Keratinocyte (primary cell): ENCODE results near the gene CNTROB. TPM values are rescaled to one million over a fixed set of nuclear protein-coding genes. Genes with fewer than 3 reads are reported as not detected.

Source experiments
- DNase-seq: peaks from one replicate; pipeline ENCODE4 v3.0.0-alpha.2; 2011; ENCODE audit warnings: low read depth, missing footprints, low spot score
- FAIRE-seq: peaks from 2 replicates; lab custom pipeline; 2011; peaks lifted over from hg19 to GRCh38; lab: Jason Lieb, UNC
- H2AFZ ChIP-seq: 2 replicates; pipeline ENCODE4 v1.6.0; 2012; ENCODE audit warnings: low read length, control low read depth, inconsistent platforms; ENCODE audit not compliant: control insufficient read depth
- H3K27ac ChIP-seq: 2 replicates; pipeline ENCODE4 v1.5.1; 2011; ENCODE audit warnings: low read length; ENCODE audit not compliant: control insufficient read depth, insufficient read depth
- H3K27me3 ChIP-seq: 3 replicates; pipeline ENCODE4 v1.6.0; 2011; ENCODE audit warnings: low read length; ENCODE audit not compliant: control insufficient read depth, insufficient read depth; ENCODE audit errors: extremely low read depth
- H3K36me3 ChIP-seq, 2 experiments: 2 replicates in 1 of 2; 3 replicates in 1 of 2; pipeline ENCODE4 v1.5.1; 2011; ENCODE audit warnings: low read length in 2 of 2, mild to moderate bottlenecking in 1 of 2; ENCODE audit not compliant: control insufficient read depth in 2 of 2, insufficient read depth in 2 of 2; ENCODE audit errors: extremely low read depth in 1 of 2
- H3K4me1 ChIP-seq: 3 replicates; pipeline ENCODE4 v1.5.1; 2011; ENCODE audit warnings: low read length; ENCODE audit not compliant: control insufficient read depth, insufficient read depth; ENCODE audit errors: extremely low read depth
- H3K4me2 ChIP-seq: 3 replicates; pipeline ENCODE4 v1.6.0; 2011; ENCODE audit warnings: low read depth, low read length; ENCODE audit not compliant: control insufficient read depth, insufficient read depth; ENCODE audit errors: extremely low read depth
- H3K4me3 ChIP-seq, 3 experiments: fragments of 200-600 bp in 1 of 3; sonication (generic) in 1 of 3; 2 replicates in 2 of 3; 3 replicates in 1 of 3; pipeline ENCODE4 v1.5.1; 2011 to 2016; ENCODE audit warnings: low read length in 3 of 3, mild to moderate bottlenecking in 3 of 3, control low read depth in 2 of 3, inconsistent platforms in 1 of 3, low read depth in 1 of 3, mixed read lengths in 1 of 3, mixed run types in 1 of 3, moderate library complexity in 1 of 3; ENCODE audit not compliant: control insufficient read depth in 2 of 3, insufficient read depth in 2 of 3; ENCODE audit errors: extremely low read depth in 1 of 3
- H3K79me2 ChIP-seq: 2 replicates; pipeline ENCODE4 v1.6.0; 2012; ENCODE audit warnings: low read length; ENCODE audit not compliant: control insufficient read depth, insufficient read depth
- H3K9ac ChIP-seq: 3 replicates; pipeline ENCODE4 v1.6.0; 2011; ENCODE audit warnings: low read length; ENCODE audit not compliant: control insufficient read depth, insufficient read depth; ENCODE audit errors: extremely low read depth
- H3K9me1 ChIP-seq: 3 replicates; pipeline ENCODE4 v1.6.0; 2011; ENCODE audit warnings: low read length; ENCODE audit not compliant: control insufficient read depth, insufficient read depth; ENCODE audit errors: extremely low read depth
- H3K9me3 ChIP-seq: 2 replicates; pipeline ENCODE4 v1.5.1; 2012; ENCODE audit warnings: low read depth, low read length; ENCODE audit not compliant: control insufficient read depth
- H4K20me1 ChIP-seq: 3 replicates; pipeline ENCODE4 v1.6.0; 2011; ENCODE audit warnings: low read length; ENCODE audit not compliant: control insufficient read depth, insufficient read depth; ENCODE audit errors: extremely low read depth
- EZH2 ChIP-seq: IDR thresholded peaks from one replicate; pipeline ENCODE4 v1.6.1; 2012; ENCODE audit warnings: inconsistent platforms, mild to moderate bottlenecking, low read length, moderate library complexity
- dilution Hi-C: fragments of 300-500 bp; cut with MboI; formaldehyde crosslinking; loops from one replicate; pipeline ENCODE4 v1.7.0; 2020; ENCODE audit warnings: low sequenced_read_pairs; ENCODE audit not compliant: extremely low pct_ligation_motif_present
- polyA minus RNA-seq, 3 experiments: library from RNA; depleted of rRNA, polyadenylated mRNA; stranded (reverse); fragments of >200 nt; gene quantifications; 1 replicate in 1 of 3; 2 replicates in 1 of 3; 3 replicates in 1 of 3; pipeline ENCODE4 v1.2.3, GENCODE V29; 2011
- polyA plus RNA-seq, 5 experiments: library from polyadenylated mRNA; depleted of rRNA in 3 of 5; stranded (reverse) in 3 of 5; stranded (forward) in 1 of 5; unstranded in 1 of 5; fragments of >200 nt; gene quantifications; 1 replicate in 1 of 5; 2 replicates in 3 of 5; 3 replicates in 1 of 5; pipeline versions ENCODE4 v1.2.1 to v1.2.3, GENCODE V29; 2011 to 2012; ENCODE audit warnings: missing spikeins in 2 of 5, low read depth in 1 of 5, low replicate concordance in 1 of 5
- TF ChIP-seq, protein P1 (sequence below), 3 experiments: IDR thresholded peaks in 1 of 3; conservative IDR thresholded peaks in 1 of 3; optimal IDR thresholded peaks in 1 of 3; 2 replicates in 2 of 3; 3 replicates in 1 of 3; pipeline versions ENCODE3 to v1.5.1; 2011; ENCODE audit warnings: low read length in 3 of 3, mild to moderate bottlenecking in 3 of 3, moderate library complexity in 2 of 3, control low read depth in 1 of 3, inconsistent platforms in 1 of 3; ENCODE audit not compliant: insufficient read depth in 2 of 3; ENCODE audit errors: extremely low read depth in 1 of 3

The CNTROB gene, protein sequence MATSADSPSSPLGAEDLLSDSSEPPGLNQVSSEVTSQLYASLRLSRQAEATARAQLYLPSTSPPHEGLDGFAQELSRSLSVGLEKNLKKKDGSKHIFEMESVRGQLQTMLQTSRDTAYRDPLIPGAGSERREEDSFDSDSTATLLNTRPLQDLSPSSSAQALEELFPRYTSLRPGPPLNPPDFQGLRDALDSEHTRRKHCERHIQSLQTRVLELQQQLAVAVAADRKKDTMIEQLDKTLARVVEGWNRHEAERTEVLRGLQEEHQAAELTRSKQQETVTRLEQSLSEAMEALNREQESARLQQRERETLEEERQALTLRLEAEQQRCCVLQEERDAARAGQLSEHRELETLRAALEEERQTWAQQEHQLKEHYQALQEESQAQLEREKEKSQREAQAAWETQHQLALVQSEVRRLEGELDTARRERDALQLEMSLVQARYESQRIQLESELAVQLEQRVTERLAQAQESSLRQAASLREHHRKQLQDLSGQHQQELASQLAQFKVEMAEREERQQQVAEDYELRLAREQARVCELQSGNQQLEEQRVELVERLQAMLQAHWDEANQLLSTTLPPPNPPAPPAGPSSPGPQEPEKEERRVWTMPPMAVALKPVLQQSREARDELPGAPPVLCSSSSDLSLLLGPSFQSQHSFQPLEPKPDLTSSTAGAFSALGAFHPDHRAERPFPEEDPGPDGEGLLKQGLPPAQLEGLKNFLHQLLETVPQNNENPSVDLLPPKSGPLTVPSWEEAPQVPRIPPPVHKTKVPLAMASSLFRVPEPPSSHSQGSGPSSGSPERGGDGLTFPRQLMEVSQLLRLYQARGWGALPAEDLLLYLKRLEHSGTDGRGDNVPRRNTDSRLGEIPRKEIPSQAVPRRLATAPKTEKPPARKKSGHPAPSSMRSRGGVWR
- polyA plus RNA-seq (17.4 to 20.5 TPM (median 17.4 TPM) in 3 replicates), polyA minus RNA-seq (18.7 to 28.8 TPM (median 23.0 TPM) in 3 replicates)
- polyA plus RNA-seq (2011; ENCODE audit: low read depth): 14.3 TPM
- polyA plus RNA-seq (2011; cell fraction: cytosol; rRNA removed): 11.0 and 12.7 TPM in 2 replicates
- polyA plus RNA-seq (2011; cell fraction: nucleus; rRNA removed): 63.2 and 66.1 TPM in 2 replicates
- 16.1 and 17.1 TPM in 2 replicates for polyA plus RNA-seq (2012; ENCODE audit: low replicate concordance)
- 12.9 TPM for polyA minus RNA-seq (2011; cell fraction: cytosol; rRNA and poly(A)+ RNA removed)
- polyA minus RNA-seq (2011; cell fraction: nucleus; rRNA and poly(A)+ RNA removed): 17.4 and 17.8 TPM in 2 replicates

DNA sequence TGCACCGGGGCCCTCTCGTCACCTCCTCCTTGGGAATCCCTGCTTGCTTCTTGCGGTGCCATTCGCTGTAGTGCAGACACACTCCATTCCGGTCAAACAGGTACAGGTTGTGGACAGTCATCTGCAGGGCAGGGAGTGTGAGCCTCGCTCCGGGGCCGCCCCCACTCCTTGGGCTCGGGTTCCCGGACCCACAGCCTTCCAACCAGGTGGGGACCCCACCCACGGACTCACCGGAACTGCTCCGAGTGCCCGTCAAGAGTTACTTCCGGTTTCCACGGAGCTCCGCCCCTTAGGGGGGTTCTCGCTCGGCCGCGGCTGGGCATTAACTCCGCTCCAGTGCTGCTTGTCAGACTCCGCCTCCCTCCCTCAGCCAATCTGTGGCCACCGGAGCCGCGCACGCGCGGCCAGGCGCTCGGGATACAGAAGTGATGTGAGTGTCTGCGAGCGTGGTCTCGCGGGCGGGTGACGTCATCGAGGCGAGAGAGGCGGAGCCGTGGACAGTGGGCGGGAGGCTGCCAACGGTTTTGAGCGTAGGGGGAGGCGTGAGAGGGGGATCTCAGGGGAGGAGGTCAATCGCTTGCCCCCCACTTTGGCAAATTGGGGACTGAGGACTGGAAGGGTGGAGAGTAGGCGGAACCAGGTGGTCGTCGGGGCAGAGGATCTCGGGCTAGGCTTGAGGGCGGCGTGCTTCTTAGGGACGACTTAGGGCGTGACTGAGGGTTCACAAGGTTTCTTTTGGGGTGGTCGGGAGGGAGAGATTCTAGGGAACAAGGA lies at the start of gene CNTROB, which contains the start of gene TRAPPC1:
Gene CNTROB (plus strand): TSS at position 498 of the 774 bp plus-strand sequence. CDS start 874 bp downstream, outside the sequence.
Gene TRAPPC1 (minus strand): TSS at position 238 of the 774 bp plus-strand sequence. CDS start 117 bp downstream, at position 121.
- Histone ChIP-seq H3K4me2 (peak within 1 kb of the TSS; percentile 98), H3K9me1 (peaks cover 4% of the 10 kb centered on the region), H3K27me3 (no peaks in the 10 kb centered on the region), H3K4me1 (peaks cover 18% of the 10 kb centered on the region), H3K9ac (peak within 1 kb of the TSS; percentile 92), H3K36me3 (peaks cover 14 to 22% of the 10 kb centered on the region in 2 experiments), H3K4me3 (peak within 1 kb of the TSS; percentile 63 to 94 (median 90)), H3K9me3 (no peaks in the 10 kb centered on the region), H3K27ac (peak within 1 kb of the TSS; percentile 90), H3K79me2 (peaks cover 32% of the 10 kb centered on the region), H4K20me1 (no peaks in the 10 kb centered on the region), H2AFZ (peak within 1 kb of the TSS; percentile 99)
- dilution Hi-C loops: no loop called here
- peak; percentile 98 for DNase-seq
- FAIRE-seq: peak; percentile 71
- TF ChIP-seq EZH2: no peak
- TF ChIP-seq, protein P1, sequence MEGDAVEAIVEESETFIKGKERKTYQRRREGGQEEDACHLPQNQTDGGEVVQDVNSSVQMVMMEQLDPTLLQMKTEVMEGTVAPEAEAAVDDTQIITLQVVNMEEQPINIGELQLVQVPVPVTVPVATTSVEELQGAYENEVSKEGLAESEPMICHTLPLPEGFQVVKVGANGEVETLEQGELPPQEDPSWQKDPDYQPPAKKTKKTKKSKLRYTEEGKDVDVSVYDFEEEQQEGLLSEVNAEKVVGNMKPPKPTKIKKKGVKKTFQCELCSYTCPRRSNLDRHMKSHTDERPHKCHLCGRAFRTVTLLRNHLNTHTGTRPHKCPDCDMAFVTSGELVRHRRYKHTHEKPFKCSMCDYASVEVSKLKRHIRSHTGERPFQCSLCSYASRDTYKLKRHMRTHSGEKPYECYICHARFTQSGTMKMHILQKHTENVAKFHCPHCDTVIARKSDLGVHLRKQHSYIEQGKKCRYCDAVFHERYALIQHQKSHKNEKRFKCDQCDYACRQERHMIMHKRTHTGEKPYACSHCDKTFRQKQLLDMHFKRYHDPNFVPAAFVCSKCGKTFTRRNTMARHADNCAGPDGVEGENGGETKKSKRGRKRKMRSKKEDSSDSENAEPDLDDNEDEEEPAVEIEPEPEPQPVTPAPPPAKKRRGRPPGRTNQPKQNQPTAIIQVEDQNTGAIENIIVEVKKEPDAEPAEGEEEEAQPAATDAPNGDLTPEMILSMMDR (optimal IDR thresholded peaks at IDR 0.05 in 1 of 3, IDR thresholded peaks at IDR 0.05 in 1 of 3, conservative IDR thresholded peaks at IDR 0.05 in 1 of 3; ENCODE audit: extremely low read depth in 1 of 3, insufficient read depth in 2 of 3, low read length in 3 of 3): no peak

DNA sequence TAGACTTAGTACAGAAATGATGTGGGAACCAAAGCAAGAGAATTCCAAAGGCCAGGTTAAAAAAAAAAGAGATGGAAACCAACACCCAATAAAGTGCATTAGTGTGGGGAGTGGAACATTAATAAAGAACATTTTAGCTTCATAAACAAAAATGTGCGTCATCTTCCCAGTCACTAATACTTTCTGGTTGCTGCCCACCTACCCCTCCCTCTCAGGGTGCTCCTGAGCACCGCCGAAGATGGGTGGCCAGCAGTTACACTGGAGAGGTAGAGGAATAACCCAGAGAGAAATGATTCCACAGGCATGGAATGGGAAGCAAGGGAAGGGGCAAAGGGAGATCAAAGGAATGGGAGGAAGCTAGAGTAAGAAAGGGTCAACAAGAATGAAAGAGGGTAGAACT lies 49.4 kb upstream of the CNTROB start:
- Histone ChIP-seq H3K4me3 (no peak overlapping the region), H3K9ac (no peak overlapping the region), H2AFZ (no peak overlapping the region), H3K36me3 (peaks cover 6 to 12% of the 10 kb centered on the region in 2 experiments), H3K79me2 (peaks cover 9% of the 10 kb centered on the region), H3K4me2 (peak overlapping the region; percentile 17), H3K27ac (no peak overlapping the region), H3K27me3 (no peaks in the 10 kb centered on the region), H3K9me1 (no peaks in the 10 kb centered on the region), H4K20me1 (no peaks in the 10 kb centered on the region), H3K9me3 (no peaks in the 10 kb centered on the region), H3K4me1 (peaks cover 26% of the 10 kb centered on the region)
- DNase-seq: no peak
- dilution Hi-C loops: no loop called here
- no peak for FAIRE-seq
- TF ChIP-seq, protein P1 (optimal IDR thresholded peaks at IDR 0.05 in 1 of 3, IDR thresholded peaks at IDR 0.05 in 1 of 3, conservative IDR thresholded peaks at IDR 0.05 in 1 of 3; ENCODE audit: extremely low read depth in 1 of 3, insufficient read depth in 2 of 3, low read length in 3 of 3): no peak
- TF ChIP-seq EZH2: no peak
